HG03571 (cell line): ENCODE results near the gene ATP6V1G1.

Source experiments
- ATAC-seq: cut with Tn5 transposase; IDR thresholded peaks from one replicate; pipeline ENCODE4 v1.9.1; 2021; ENCODE audit not compliant: unreplicated experiment

Gene ATP6V1G1, protein sequence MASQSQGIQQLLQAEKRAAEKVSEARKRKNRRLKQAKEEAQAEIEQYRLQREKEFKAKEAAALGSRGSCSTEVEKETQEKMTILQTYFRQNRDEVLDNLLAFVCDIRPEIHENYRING

DNA sequence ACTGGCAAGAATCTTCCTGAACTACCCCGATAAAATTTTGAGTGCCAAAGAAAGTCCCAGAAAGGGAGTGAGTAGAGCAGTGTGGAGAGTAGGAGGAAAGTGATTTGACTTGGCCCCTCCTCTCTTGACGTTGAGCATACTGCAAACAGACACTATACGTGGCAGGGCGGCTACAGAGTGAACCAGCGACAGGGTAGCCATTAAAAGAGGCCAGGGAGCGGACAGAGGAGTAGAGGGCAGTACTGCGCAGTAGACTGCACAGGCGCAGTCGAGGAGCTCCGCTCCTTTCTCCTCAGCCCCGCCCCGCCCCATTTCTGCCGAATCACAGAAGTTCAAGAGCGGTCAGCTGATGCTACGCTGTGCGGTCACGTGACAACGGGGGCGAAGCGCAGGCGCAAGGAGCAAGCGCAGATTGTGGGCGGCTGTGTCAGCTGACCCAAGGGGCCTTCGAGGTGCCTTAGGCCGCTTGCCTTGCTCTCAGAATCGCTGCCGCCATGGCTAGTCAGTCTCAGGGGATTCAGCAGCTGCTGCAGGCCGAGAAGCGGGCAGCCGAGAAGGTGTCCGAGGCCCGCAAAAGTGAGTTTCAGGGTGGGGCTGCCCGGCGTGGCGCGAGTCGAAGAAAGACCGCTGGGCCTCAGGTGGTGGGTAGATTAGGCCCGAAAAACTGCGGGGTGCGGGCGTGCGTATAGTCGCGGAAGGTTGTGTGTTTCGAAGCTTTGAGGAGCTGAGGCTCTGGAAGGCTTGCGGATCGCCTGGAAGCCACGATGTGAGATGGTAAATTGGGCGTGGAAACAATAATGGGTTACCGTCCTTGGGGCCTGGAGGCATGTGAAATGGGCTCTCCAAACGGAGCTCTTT lies at the start of gene ATP6V1G1:
ATP6V1G1 (plus strand) TSS at position 425 of the 858 bp plus-strand sequence; CDS start at position 495, 70 bp downstream.
- peak; percentile 95 for ATAC-seq

- ATAC-seq, result no peak
These were observed 49.3 kb upstream of the ATP6V1G1 start for GRCh38 chr9:114538241-114538640.

- no peak for ATAC-seq
These were observed 47.7 kb upstream of the ATP6V1G1 start for GRCh38 chr9:114539701-114540380.

DNA sequence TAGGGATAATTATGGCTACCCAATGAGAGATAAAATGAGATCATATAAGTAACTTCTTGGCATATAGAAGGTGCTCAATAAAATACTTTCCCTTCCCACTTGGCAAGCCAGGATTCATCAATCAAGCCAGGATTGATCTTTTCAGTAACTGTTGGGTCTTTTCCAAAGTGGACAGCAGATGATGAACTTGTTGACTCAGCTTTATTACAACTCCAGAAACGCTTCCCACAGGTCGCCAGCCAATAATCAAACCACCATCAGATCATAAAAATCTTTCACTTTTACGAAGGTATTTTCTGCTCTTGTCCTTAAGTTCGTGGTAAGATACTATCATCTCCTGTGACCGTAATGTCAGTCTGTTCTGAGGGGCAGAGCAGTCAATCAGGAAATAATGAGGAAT lies 42.5 kb upstream of the ATP6V1G1 start:
- no peak for ATAC-seq

- ATAC-seq, result no peak
These were observed 40.7 kb upstream of the ATP6V1G1 start for GRCh38 chr9:114546851-114547250.

GRCh38 chr9:114549697-114550330 lies 37.8 kb upstream of the ATP6V1G1 start:
- ATAC-seq, result no peak

GRCh38 chr9:114551750-114552685 lies 35.6 kb upstream of the ATP6V1G1 start:
- ATAC-seq, result no peak

DNA sequence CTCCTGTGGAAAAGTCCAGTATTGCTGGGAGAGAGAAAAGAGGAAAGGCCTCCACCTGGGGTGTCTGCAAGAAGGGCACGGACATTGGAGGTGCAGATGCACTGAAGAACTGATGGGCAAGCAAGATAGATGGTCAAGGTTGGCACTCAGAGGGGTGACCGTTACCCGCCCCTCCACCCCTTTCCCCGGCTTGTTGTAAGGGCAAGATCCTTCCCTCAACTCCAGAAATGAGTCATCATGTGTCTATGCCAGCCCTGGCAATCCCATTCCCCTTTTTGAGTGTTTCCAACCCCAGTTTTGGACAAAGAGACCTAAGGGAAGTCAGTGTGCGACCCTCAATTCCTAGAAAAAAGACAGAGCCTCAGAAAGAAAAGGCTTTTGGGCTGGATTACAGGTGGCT lies 34.9 kb upstream of the ATP6V1G1 start:
- ATAC-seq, result no peak

DNA sequence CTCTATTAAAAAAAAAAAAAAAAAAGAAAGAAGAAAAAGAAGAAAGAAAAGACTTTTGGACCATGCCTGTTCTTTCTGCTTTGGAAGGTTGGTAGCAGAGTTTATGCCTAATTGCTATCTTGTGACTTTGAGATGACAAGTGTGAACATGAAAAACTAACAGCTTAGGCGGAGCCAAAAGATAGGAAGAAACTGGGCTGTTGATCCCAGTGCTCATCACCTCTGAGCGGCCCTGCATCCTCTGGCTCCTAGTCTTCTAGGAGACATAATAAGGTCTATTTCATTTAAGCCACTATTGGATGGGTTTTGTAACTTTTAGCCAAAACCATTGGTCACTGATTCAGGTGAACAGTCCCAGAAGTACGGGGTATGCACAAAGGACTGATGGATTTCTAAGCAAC lies 34.4 kb upstream of the ATP6V1G1 start:
- ATAC-seq, result no peak

- no peak for ATAC-seq
These were observed 31.9 kb upstream of the ATP6V1G1 start for GRCh38 chr9:114555696-114556095.

DNA sequence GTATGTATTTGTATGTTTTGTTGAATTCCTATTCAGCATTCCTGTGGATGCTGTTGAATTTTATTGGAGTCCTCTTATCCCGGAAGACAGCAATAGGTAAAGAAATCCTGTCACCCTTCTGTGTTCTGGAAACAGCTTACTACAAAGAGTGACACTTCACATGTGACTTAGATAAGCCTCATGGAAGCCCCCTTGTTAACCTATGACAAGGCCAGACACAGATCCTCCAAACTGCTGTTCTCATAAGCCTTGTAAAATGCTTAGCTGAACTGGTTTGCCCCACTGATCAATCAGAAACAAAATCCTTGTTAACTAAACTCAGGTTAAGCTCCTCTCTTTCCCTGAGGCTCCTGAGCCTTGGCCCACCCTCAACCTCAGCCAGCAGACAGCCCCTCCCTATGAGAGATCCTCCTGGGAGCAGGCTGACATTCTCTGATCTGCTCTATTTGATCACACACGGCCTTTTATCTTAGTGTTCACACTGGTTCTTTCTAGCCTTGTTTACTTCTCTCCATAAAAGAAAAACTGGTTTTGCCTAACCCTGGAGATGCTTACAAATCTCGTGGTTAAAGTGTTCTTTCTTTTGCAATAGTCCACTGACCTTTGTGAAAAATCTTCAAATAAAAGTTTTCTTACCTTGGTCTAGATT lies 29.4 kb upstream of the ATP6V1G1 start:
- ATAC-seq, result no peak

DNA sequence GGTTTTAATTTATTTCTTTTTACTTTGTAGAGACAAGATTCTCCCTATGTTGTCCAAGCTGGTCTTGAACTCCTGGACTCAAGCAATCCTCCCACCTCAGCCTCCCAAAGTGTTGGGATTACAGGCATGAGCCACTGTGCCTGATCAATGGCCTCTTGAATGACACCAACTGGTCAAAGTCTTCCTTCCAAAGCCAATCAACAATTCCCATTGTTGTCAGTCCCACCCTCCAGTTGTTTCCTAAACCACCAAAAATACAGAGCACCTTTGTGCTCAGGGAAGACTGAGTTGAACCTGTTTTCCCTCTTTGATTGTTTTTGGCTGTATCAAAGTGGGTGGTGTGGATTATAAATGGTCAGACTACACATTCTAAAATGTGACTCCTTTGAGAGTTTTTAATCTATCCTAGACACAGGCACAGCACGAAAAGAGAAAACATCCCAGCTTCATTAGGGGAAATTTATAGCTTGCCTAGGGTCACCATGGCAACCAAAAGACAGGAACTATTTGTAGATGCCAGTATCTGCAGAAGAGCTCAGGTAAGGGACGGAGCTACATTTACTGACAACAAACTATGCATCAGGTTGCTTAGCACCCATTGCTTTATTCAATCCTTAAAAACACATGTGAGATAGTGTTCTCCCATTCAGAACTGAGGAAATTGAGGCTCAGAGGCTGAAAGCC lies 27.6 kb upstream of the ATP6V1G1 start:
- ATAC-seq, result no peak

DNA sequence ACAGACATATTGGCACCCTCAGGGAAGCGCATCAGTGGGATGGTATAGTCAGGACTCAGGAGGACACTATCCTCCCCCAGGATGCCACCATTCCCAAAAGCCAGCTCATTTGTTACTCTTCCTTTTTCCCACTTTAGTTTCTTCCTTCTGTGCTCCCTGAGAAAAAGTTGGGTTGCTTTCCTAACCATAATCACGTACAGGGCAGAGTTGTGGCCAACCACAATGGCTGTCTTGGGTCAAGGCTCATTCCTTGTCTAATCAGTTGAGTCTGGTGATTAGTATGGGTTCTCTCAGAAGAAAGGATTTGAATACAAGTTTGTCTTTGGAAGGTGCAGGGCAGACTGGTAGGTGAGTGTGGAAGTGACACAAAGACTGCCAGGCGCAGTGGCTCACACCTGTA lies 26.6 kb upstream of the ATP6V1G1 start:
- no peak for ATAC-seq

- no peak for ATAC-seq
These were observed 25.8 kb upstream of the ATP6V1G1 start for GRCh38 chr9:114561771-114562170.

DNA sequence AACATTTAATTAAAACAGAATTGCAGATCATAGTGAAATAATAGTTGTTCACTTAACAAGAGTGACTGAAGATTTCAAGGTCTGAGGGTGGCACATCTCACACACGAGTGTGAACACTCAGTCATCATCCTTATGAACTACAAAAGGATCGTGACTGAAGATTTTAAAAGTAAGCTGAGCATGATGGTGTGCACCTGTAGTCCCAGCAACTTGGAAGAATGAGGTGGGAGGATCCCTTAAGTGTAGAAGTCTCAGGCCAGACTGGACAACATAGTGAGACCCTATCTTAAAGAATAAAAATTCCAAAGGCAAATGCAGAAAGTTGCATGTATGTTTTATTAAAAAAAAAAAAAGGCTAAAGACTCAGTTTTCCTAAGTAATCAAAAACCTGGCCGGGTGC lies 22.4 kb upstream of the ATP6V1G1 start:
- ATAC-seq, result no peak

GRCh38 chr9:114570742-114571141 lies 16.8 kb upstream of the ATP6V1G1 start:
- ATAC-seq, result no peak

DNA sequence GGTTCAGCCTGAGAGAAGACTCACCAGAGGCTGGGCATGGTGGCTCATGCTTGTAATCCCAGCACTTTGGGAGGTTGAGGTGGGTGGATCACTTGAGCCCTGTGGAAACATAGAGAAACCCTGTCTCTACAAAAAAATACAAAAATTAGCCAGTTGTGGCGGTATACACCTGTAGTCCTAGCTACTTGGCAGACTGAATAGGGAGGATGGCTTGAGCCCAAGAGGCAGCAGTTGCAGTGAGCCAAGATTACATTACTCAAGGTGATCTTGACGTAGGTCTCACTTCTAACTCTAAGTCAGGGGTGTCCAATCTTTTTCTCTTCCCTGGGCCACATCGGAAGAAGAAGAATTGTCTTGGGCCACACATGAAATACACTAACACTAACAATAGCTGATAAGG lies 16.2 kb upstream of the ATP6V1G1 start:
- ATAC-seq, result no peak

DNA sequence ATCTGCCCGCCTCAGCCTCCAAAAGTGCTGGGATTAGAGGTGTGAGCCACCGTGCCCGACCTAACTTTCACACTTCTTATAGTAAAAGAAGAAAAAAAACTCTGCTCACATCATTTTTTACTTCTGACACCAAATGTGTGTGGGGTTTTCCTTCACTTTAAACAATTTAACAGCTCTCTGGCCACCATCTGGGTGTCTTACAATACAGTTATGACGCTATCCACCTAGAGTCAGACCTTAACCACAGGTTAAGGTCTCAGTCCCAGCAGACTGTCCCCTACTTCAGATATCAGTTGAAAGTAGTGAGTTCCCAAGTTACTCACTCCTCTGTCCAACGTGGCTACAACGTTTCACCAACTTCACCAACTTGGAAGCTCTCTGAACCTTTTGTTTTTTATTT lies 15.4 kb upstream of the ATP6V1G1 start:
- no peak for ATAC-seq

- ATAC-seq, result no peak
These were observed 13.1 kb upstream of the ATP6V1G1 start for GRCh38 chr9:114574438-114574837.
